ENCODE results near the gene GGA2.

DNA sequence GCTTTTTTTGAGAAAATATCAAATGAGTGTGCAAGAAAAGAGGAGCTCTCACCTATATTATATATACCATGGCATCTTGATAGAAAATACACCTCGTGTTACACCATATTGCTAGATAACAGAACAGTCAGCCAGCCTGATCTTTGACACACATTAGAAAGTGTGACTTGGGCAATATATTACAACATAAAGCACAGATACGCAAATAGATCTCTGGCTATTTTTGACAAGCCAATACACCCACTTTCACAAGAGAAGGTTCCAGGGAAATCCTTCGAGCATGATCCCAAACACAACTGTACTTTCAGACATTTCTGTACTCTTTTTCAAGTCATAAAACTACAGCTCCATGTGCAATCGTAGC, 9.4 kb downstream of the GGA2 start:
- TF ChIP-seq, protein P1, sequence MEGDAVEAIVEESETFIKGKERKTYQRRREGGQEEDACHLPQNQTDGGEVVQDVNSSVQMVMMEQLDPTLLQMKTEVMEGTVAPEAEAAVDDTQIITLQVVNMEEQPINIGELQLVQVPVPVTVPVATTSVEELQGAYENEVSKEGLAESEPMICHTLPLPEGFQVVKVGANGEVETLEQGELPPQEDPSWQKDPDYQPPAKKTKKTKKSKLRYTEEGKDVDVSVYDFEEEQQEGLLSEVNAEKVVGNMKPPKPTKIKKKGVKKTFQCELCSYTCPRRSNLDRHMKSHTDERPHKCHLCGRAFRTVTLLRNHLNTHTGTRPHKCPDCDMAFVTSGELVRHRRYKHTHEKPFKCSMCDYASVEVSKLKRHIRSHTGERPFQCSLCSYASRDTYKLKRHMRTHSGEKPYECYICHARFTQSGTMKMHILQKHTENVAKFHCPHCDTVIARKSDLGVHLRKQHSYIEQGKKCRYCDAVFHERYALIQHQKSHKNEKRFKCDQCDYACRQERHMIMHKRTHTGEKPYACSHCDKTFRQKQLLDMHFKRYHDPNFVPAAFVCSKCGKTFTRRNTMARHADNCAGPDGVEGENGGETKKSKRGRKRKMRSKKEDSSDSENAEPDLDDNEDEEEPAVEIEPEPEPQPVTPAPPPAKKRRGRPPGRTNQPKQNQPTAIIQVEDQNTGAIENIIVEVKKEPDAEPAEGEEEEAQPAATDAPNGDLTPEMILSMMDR (IDR thresholded peaks at IDR 0.05; ENCODE audit: low read depth, low read length) = no peak
- no peak for TF ChIP-seq POLR2A (IDR thresholded peaks at IDR 0.05; ENCODE audit: extremely low read depth, insufficient read length)

All from NB4 (cell line).